Measurements from ENCODE around the gene ACBD5.

- TF ChIP-seq, protein P1, sequence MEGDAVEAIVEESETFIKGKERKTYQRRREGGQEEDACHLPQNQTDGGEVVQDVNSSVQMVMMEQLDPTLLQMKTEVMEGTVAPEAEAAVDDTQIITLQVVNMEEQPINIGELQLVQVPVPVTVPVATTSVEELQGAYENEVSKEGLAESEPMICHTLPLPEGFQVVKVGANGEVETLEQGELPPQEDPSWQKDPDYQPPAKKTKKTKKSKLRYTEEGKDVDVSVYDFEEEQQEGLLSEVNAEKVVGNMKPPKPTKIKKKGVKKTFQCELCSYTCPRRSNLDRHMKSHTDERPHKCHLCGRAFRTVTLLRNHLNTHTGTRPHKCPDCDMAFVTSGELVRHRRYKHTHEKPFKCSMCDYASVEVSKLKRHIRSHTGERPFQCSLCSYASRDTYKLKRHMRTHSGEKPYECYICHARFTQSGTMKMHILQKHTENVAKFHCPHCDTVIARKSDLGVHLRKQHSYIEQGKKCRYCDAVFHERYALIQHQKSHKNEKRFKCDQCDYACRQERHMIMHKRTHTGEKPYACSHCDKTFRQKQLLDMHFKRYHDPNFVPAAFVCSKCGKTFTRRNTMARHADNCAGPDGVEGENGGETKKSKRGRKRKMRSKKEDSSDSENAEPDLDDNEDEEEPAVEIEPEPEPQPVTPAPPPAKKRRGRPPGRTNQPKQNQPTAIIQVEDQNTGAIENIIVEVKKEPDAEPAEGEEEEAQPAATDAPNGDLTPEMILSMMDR (IDR thresholded peaks at IDR 0.05) = no peak
- TF ChIP-seq EP300 (IDR thresholded peaks at IDR 0.05) = no peak
- peak; percentile 60 to 62 for TF ChIP-seq POLR2AphosphoS5 (IDR thresholded peaks at IDR 0.05)
Measured at GRCh38 chr10:27242951-27243551, 2.5 kb upstream of the ACBD5 start.

All from esophagus muscularis mucosa (tissue), 4 donors.